ENCODE data around the gene GSTM5.
"Not testable (repeated sequence)": the region's sequence is repeated elsewhere in the genome, so short reads cannot be mapped to it uniquely, and the experiment has no call there.

The GSTM5 gene

GRCh38 chr1:109739738-109740614 lies 27.9 kb downstream of the GSTM5 start:
- H3K9me3 ChIP-seq (ENCODE audit: control insufficient read depth, insufficient read depth, low read length): no peaks in the 10 kb centered on the region
- H3K36me3 ChIP-seq (ENCODE audit: control insufficient read depth, insufficient read depth, low read length): no peaks in the 10 kb centered on the region
- H3K4me1 ChIP-seq (ENCODE audit: control insufficient read depth, insufficient read depth, low read length): no peaks in the 10 kb centered on the region
- peak overlapping the region; percentile 48 for H3K9ac ChIP-seq (ENCODE audit: low read depth, low read length)
- H3K27me3 ChIP-seq (ENCODE audit: control insufficient read depth, insufficient read depth, low read length): peaks cover 52% of the 10 kb centered on the region
- H3K4me3 ChIP-seq (ENCODE audit: low read depth, low read length): peak overlapping the region; percentile 74

GRCh38 chr1:109740615-109741373 lies 28.7 kb downstream of the GSTM5 start, which contains the start of gene GSTM3:
Gene GSTM3, minus strand, starts transcription at chr1:109741038. Its CDS starts 751 bp downstream, at chr1:109740287.
- Histone ChIP-seq H3K27me3 (ENCODE audit: control insufficient read depth, insufficient read depth, low read length) (peaks cover 52% of the 10 kb centered on the region), H3K4me1 (ENCODE audit: control insufficient read depth, insufficient read depth, low read length) (no peaks in the 10 kb centered on the region), H3K9ac (ENCODE audit: low read depth, low read length) (peak within 1 kb of the TSS; percentile 48), H3K4me3 (ENCODE audit: low read depth, low read length) (peak within 1 kb of the TSS; percentile 74), H3K9me3 (ENCODE audit: control insufficient read depth, insufficient read depth, low read length) (no peaks in the 10 kb centered on the region), H3K36me3 (ENCODE audit: control insufficient read depth, insufficient read depth, low read length) (no peaks in the 10 kb centered on the region)

GRCh38 chr1:109748311-109748710 lies 36.3 kb downstream of the GSTM5 start:
- not testable (repeated sequence) for H3K4me3 ChIP-seq (ENCODE audit: low read depth, low read length); H3K9me3 ChIP-seq (ENCODE audit: control insufficient read depth, insufficient read depth, low read length); H3K9ac ChIP-seq (ENCODE audit: low read depth, low read length); H3K36me3 ChIP-seq (ENCODE audit: control insufficient read depth, insufficient read depth, low read length); H3K4me1 ChIP-seq (ENCODE audit: control insufficient read depth, insufficient read depth, low read length); H3K27me3 ChIP-seq (ENCODE audit: control insufficient read depth, insufficient read depth, low read length)

- no peaks in the 10 kb centered on the region for H3K27me3 ChIP-seq (ENCODE audit: control insufficient read depth, insufficient read depth, low read length)
- no peaks in the 10 kb centered on the region for H3K36me3 ChIP-seq (ENCODE audit: control insufficient read depth, insufficient read depth, low read length)
- no peak overlapping the region for H3K9ac ChIP-seq (ENCODE audit: low read depth, low read length)
- no peak overlapping the region for H3K4me3 ChIP-seq (ENCODE audit: low read depth, low read length)
- H3K9me3 ChIP-seq (ENCODE audit: control insufficient read depth, insufficient read depth, low read length): peaks cover 4% of the 10 kb centered on the region
- H3K4me1 ChIP-seq (ENCODE audit: control insufficient read depth, insufficient read depth, low read length): no peaks in the 10 kb centered on the region
Measured at GRCh38 chr1:109749221-109749620, 37.2 kb downstream of the GSTM5 start.

GRCh38 chr1:109750241-109750882 lies 38.3 kb downstream of the GSTM5 start:
- Histone ChIP-seq H3K27me3 (ENCODE audit: control insufficient read depth, insufficient read depth, low read length) (no peaks in the 10 kb centered on the region), H3K36me3 (ENCODE audit: control insufficient read depth, insufficient read depth, low read length) (no peaks in the 10 kb centered on the region), H3K4me3 (ENCODE audit: low read depth, low read length) (no peak overlapping the region), H3K9ac (ENCODE audit: low read depth, low read length) (no peak overlapping the region), H3K4me1 (ENCODE audit: control insufficient read depth, insufficient read depth, low read length) (no peaks in the 10 kb centered on the region), H3K9me3 (ENCODE audit: control insufficient read depth, insufficient read depth, low read length) (peaks cover 4% of the 10 kb centered on the region)

GRCh38 chr1:109750920-109751319 lies 38.9 kb downstream of the GSTM5 start:
- H3K36me3 ChIP-seq (ENCODE audit: control insufficient read depth, insufficient read depth, low read length): no peaks in the 10 kb centered on the region
- H3K9ac ChIP-seq (ENCODE audit: low read depth, low read length): no peak overlapping the region
- no peaks in the 10 kb centered on the region for H3K4me1 ChIP-seq (ENCODE audit: control insufficient read depth, insufficient read depth, low read length)
- H3K4me3 ChIP-seq (ENCODE audit: low read depth, low read length): no peak overlapping the region
- H3K9me3 ChIP-seq (ENCODE audit: control insufficient read depth, insufficient read depth, low read length): peaks cover 4% of the 10 kb centered on the region
- H3K27me3 ChIP-seq (ENCODE audit: control insufficient read depth, insufficient read depth, low read length): no peaks in the 10 kb centered on the region

- H3K4me1 ChIP-seq (ENCODE audit: control insufficient read depth, insufficient read depth, low read length): no peaks in the 10 kb centered on the region
- H3K27me3 ChIP-seq (ENCODE audit: control insufficient read depth, insufficient read depth, low read length): no peaks in the 10 kb centered on the region
- no peak overlapping the region for H3K9ac ChIP-seq (ENCODE audit: low read depth, low read length)
- peaks cover 4% of the 10 kb centered on the region for H3K9me3 ChIP-seq (ENCODE audit: control insufficient read depth, insufficient read depth, low read length)
- H3K4me3 ChIP-seq (ENCODE audit: low read depth, low read length): no peak overlapping the region
- no peaks in the 10 kb centered on the region for H3K36me3 ChIP-seq (ENCODE audit: control insufficient read depth, insufficient read depth, low read length)
Measured at GRCh38 chr1:109751531-109752260, 39.6 kb downstream of the GSTM5 start.

- H3K4me3 ChIP-seq (ENCODE audit: low read depth, low read length): no peak overlapping the region
- H3K9ac ChIP-seq (ENCODE audit: low read depth, low read length): no peak overlapping the region
- no peaks in the 10 kb centered on the region for H3K4me1 ChIP-seq (ENCODE audit: control insufficient read depth, insufficient read depth, low read length)
- H3K27me3 ChIP-seq (ENCODE audit: control insufficient read depth, insufficient read depth, low read length): no peaks in the 10 kb centered on the region
- H3K36me3 ChIP-seq (ENCODE audit: control insufficient read depth, insufficient read depth, low read length): no peaks in the 10 kb centered on the region
- H3K9me3 ChIP-seq (ENCODE audit: control insufficient read depth, insufficient read depth, low read length): no peaks in the 10 kb centered on the region
Measured at GRCh38 chr1:109754738-109755137, 42.7 kb downstream of the GSTM5 start.

- not testable (repeated sequence) for H3K4me3 ChIP-seq (ENCODE audit: low read depth, low read length); H3K4me1 ChIP-seq (ENCODE audit: control insufficient read depth, insufficient read depth, low read length); H3K27me3 ChIP-seq (ENCODE audit: control insufficient read depth, insufficient read depth, low read length); H3K36me3 ChIP-seq (ENCODE audit: control insufficient read depth, insufficient read depth, low read length); H3K9ac ChIP-seq (ENCODE audit: low read depth, low read length); H3K9me3 ChIP-seq (ENCODE audit: control insufficient read depth, insufficient read depth, low read length)
Measured at GRCh38 chr1:109756325-109756724, 44.3 kb downstream of the GSTM5 start.

- Histone ChIP-seq H3K9ac (ENCODE audit: low read depth, low read length) (no peak overlapping the region), H3K4me1 (ENCODE audit: control insufficient read depth, insufficient read depth, low read length) (no peaks in the 10 kb centered on the region), H3K36me3 (ENCODE audit: control insufficient read depth, insufficient read depth, low read length) (no peaks in the 10 kb centered on the region), H3K4me3 (ENCODE audit: low read depth, low read length) (no peak overlapping the region), H3K27me3 (ENCODE audit: control insufficient read depth, insufficient read depth, low read length) (no peaks in the 10 kb centered on the region), H3K9me3 (ENCODE audit: control insufficient read depth, insufficient read depth, low read length) (no peaks in the 10 kb centered on the region)
Measured at GRCh38 chr1:109756848-109757521, 44.9 kb downstream of the GSTM5 start.
